DMS53 (cell line): ENCODE results near the gene IDH3G.

Experiments
- DNase-seq: peaks from one replicate; lab custom pipeline; 2025; lab: John Stamatoyannopoulos, UW

Gene IDH3G

GRCh38 chrX:153773218-153773611 is 21.0 kb downstream of the IDH3G start:
- no peak for DNase-seq

- no peak for DNase-seq
Observed at GRCh38 chrX:153772316-153773217, 21.6 kb downstream of the IDH3G start.

- no peak for DNase-seq
Observed at GRCh38 chrX:153771415-153772315, 22.5 kb downstream of the IDH3G start.

- DNase-seq = no peak
Observed at GRCh38 chrX:153770601-153771414, 23.4 kb downstream of the IDH3G start.

GRCh38 chrX:153769865-153770600 is 24.1 kb downstream of the IDH3G start:
- DNase-seq = no peak

- DNase-seq = no peak
Observed at GRCh38 chrX:153769158-153769864, 24.9 kb downstream of the IDH3G start.

- no peak for DNase-seq
Observed at GRCh38 chrX:153768311-153769157, 25.6 kb downstream of the IDH3G start.

GRCh38 chrX:153767674-153768055 is 26.5 kb downstream of the IDH3G start:
- DNase-seq = no peak

GRCh38 chrX:153766871-153767673 is 27.1 kb downstream of the IDH3G start:
- no peak for DNase-seq

GRCh38 chrX:153766098-153766817 is 27.9 kb downstream of the IDH3G start:
- peak; percentile 37 for DNase-seq

GRCh38 chrX:153765138-153766079 is 28.8 kb downstream of the IDH3G start:
- no peak for DNase-seq

- no peak for DNase-seq
Observed at GRCh38 chrX:153764786-153765137, 29.4 kb downstream of the IDH3G start.

- DNase-seq = peak; percentile 92
Observed at GRCh38 chrX:153763989-153764755, 30.0 kb downstream of the IDH3G start, which contains the start of gene PLXNB3. PLXNB3 (plus strand) TSS chrX:153764249; CDS start chrX:153765536, 1,287 bp downstream.

GRCh38 chrX:153763298-153763932 is 30.8 kb downstream of the IDH3G start:
- no peak for DNase-seq

GRCh38 chrX:153762626-153763173 is 31.5 kb downstream of the IDH3G start:
- no peak for DNase-seq
